ENCODE data around the gene HPCAL4.

- TF ChIP-seq CTCF (conservative IDR thresholded peaks at IDR 0.05 in 1 of 2, IDR thresholded peaks at IDR 0.05 in 1 of 2; ENCODE audit: low read depth in 1 of 2, low read length in 2 of 2) (no peak), EZH2 (IDR thresholded peaks at IDR 0.05; ENCODE audit: low read length, missing control alignments) (no peak)
Observed at GRCh38 chr1:39738622-39739366, 47.6 kb upstream of the HPCAL4 start, which contains the start of gene PPIE.
